Kidney glomerular epithelial cell (primary cell): Measurements from ENCODE around the gene ALKBH8.
"Not testable (repeated sequence)": the region's sequence is repeated elsewhere in the genome, so short reads cannot be mapped to it uniquely, and the experiment has no call there.

ENCODE experiments used
- DNase-seq: peaks from one replicate; lab custom pipeline; 2025; lab: John Stamatoyannopoulos, UW

Gene ALKBH8

GRCh38 chr11:107576497-107577345 is 11.2 kb upstream of the ALKBH8 start:
- DNase-seq, result peak; percentile 40

DNA sequence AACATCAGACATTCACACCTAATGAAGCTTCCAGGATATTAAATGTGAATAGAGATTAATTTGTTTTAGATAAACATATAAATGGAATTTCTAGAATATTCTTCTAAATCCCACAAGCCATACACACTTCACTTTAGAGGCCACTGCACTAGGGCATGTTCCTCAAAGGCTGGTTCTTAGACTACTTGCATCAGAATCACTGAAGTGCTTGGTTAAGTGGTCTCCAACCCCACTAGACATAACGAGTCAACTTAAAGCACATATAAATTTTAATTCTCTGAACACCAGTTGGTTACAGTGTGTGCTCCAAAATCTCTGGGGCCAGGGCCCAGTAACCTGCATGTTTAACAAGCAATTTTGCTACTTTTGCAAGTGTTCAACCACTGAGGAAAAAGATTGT is 7.9 kb upstream of the ALKBH8 start:
- no peak for DNase-seq

GRCh38 chr11:107570015-107570414 is 4.5 kb upstream of the ALKBH8 start:
- DNase-seq, result no peak

DNA sequence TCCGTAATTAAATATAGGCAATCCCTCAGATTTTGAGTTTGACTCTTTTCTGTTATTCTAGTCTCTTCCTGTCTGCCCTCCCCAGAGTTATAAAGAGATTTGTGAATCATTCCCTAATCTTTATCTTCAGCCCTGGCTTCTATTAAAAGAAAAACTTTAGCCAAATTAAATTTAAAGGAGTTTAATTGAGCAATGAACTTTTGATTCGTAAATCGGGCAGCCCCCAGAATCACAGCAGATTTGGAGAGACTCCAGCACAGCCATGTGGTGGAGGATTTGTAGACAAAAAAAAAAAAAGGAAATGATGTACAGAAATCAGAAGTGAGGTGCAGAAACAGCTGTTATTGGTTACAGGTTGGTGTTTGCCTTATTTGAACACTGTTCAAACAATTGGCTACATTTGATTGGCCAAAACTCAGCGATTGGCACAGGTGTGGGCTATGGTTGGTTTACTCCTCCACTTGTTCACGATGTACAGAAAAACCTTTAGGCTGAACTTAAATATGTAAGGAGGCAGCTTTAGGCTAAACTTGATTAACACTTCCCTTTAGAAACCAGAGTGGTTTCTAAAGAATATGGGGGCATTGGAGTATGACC is 2.3 kb upstream of the ALKBH8 start:
- no peak for DNase-seq

GRCh38 chr11:107566569-107566968 is 1.0 kb upstream of the ALKBH8 start:
- DNase-seq, result no peak

- DNase-seq, result not testable (repeated sequence)
These were observed 493 bp upstream of the ALKBH8 start for GRCh38 chr11:107565955-107566501.

DNA sequence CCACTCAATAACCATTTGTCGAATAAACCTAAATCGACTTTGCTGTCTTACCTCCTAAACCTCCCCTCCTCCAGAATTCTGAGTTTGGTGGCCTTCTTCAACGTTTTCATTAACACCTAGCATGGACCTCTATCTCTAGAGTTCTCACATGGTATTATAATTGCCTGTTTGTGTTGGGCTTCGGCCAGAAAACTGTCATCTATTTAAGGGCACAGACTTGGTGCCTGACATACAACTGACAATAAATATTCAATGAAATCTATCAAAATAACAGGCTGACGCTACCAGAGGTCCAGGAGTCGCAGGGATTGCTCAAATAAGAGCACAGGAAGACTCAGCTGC is 687 bp downstream of the ALKBH8 start:
- DNase-seq, result no peak

- peak; percentile 42 for DNase-seq
These were observed 1.8 kb downstream of the ALKBH8 start for GRCh38 chr11:107563702-107564101.

DNA sequence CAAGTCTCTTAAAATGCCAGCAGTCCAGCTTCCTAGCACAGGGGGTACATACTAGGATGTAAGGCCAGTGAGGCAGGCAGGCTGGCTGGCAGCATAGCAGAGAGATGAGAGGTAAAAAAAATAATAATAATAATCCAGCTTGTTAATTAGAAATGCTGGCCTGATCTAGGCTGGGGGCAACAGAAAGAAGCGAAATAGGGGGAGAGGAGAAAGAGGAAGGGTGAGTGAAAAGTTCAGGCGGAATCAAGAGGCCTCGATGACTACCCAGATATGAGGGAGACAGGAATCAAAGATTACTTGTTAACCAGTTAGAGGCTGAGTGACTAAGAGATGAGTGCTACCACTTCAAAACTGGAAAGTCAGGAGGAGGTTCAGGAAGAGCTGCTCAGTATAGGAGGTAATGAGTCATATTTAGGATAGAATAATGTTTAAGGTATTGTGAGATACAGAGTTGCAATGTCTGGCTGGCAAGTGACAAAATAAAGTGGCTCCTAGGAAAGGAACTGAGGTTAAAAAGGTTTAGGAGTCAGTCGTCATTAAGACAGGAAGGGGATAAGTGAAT is 2.8 kb downstream of the ALKBH8 start:
- peak; percentile 90 for DNase-seq

- no peak for DNase-seq
These were observed 3.8 kb downstream of the ALKBH8 start for GRCh38 chr11:107561688-107562087.

GRCh38 chr11:107550304-107550703 is 15.2 kb downstream of the ALKBH8 start:
- DNase-seq, result no peak

- no peak for DNase-seq
These were observed 15.6 kb downstream of the ALKBH8 start for GRCh38 chr11:107549954-107550285.

GRCh38 chr11:107549253-107549953 is 16.1 kb downstream of the ALKBH8 start:
- peak; percentile 37 for DNase-seq

DNA sequence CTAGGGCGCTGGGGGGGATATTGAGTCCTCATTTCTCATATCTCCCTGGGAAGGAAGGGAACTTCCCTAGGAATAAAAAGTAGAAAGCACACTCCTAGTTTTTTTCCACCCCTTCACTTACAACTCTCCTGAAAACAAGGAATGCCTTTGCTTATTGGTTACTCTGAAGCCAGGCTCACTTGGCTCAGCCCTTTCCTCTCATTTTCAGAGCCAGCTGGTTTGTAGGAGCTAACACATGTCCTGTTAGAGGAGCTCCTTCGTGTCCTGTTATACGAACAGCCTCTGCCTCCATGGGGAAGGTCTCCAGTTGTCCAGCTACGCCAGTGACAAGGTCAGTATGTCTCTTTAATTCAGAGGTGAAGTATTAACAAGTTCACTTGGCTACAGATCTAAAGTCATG is 17.6 kb downstream of the ALKBH8 start:
- no peak for DNase-seq

GRCh38 chr11:107545101-107545514 is 20.4 kb downstream of the ALKBH8 start:
- DNase-seq, result peak; percentile 75

DNA sequence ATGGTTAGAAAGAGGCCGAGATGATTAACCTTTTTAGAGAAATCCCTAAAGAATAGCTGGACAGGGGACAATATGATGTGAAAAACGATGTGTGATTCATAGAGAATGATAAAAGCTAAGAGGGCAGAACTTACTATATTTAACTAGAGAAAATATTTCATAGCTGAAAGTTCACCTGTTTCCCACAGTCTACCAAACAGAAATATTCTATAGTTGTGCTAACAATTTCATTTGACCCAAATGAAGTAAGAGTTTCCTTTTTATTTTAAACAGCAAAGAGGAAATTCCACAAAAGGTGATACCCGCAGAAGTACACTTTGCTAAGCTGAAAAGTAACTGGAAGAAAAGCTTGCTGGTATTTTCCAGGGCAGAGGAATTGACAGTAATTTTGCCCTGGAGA is 26.7 kb downstream of the ALKBH8 start:
- no peak for DNase-seq

GRCh38 chr11:107538239-107538638 is 27.3 kb downstream of the ALKBH8 start:
- DNase-seq, result no peak

DNA sequence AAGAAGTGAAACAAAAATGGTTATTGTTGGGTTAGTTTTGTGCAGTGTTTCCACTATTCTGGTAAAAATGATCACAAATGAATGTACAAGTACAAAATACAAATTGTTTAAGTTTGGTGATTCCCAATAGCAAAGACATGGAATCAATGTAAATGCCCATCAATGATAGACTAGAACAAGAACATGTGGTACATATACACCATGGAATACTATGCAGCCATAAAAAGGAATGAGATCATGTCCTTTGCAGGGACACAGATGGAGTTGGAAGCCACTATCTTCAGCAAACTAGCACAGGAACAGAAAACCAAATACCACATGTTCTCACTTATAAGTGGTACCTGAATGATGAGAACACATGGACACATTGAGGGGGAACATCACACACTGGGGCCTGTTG is 28.4 kb downstream of the ALKBH8 start:
- not testable (repeated sequence) for DNase-seq

DNA sequence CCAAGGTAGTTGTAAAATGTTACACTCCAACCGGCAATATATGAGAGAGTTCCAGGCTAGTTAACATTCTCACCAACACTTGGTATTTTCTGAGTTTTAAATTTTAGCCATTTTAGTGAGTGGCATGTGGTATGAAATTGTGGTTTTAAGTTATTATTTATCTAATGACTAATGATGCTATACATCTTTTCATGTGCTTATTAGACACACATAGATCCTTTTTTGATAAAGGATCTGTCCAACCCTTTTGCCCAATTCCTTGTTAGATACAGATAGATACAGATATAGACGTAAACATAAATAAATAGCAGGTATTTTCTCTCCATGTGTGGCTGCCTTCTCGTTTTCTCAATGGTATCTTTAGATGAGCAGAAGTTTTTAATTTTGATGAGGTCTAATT is 39.3 kb downstream of the ALKBH8 start:
- DNase-seq, result no peak

DNA sequence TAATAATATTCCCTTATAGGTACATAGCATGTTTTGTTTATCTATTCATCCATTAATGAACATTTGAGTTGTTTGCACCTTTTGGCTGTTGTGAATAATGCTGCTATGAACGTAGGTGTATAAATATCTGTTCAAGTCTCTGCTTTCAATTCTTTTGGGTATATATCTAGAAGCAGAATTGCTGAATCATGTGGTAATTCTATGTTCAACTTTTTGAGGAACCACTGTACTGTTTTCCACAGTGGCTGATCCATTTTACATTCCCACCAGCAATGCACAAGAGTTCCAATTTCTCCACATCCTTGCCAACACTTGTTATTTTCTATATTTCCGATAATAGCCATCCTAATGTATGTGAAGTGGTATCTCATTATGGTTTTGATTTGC is 56.7 kb downstream of the ALKBH8 start:
- no peak for DNase-seq

DNA sequence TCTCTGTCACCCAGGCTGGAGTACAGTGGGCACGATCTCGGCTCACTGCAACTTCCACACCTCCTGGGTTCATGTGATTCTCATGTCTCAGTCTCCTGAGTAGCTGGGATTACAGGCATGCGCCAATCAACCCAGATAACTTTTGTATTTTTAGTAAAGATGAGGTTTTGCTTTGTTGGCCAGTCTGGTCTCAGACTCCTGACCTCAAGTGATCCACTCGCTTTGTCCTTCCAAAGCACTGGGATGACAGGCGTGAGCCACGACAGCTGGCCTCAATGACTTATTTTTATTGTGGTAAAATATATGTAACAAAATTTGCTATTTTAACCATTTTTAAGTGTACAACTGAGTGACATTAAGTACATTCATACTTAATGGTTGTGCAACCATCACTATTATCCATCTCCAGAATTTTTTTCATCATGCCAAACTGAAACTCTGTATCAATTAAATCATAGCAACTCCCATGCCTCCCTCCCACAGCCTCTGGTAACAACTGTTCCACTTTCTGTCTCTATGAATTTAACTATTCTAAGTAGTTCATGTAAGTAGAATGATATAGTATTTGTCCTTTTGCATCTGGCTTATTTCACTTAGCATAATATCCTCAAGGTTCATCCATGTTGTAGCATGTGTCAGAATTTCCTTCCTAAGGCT is 57.2 kb downstream of the ALKBH8 start:
- DNase-seq, result no peak

DNA sequence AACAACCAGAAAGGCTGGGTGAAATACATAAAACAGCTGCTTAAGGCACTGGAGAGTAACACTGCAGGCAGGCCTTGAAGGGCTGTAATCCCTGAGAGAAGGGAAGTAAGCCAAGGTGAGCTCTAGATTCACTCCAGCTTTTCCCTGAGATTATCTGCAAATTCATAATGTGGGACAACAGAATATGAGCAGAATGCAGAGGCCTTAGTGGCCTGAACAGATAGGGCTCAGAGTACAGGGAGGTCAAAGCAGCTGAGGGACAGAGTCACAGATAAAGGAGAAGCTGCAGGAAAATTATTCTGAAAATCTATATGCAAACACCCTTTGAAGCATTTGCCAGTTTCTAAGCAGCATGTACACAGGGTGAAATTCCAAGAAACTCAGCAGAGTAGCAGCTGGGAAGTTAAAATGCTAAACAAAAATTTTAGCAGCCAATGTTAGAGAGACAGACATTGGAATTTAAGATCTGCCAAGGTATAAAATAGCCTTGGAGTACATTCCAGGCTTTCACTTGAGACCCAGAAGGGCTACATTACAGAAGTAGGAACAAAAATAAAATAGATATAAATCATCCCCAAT is 59.8 kb downstream of the ALKBH8 start:
- no peak for DNase-seq
